Caco-2 (cell line): ENCODE measurements around the gene IFNA1. TPM values are rescaled to one million over a fixed set of nuclear protein-coding genes. Genes with fewer than 3 reads are reported as not detected.

Experiments
- BruUV-seq: library from RNA; stranded (reverse); fragments of 400-500 nt; replicated peaks from 2 replicates; lab custom pipeline; 2021; lab: Mats Ljungman, UMichigan
- CTCF ChIA-PET: fragments of 300-600 bp; sonication (Branson Sonifier 250); formaldehyde crosslinking; loops from one replicate; lab custom pipeline; 2022; ENCODE audit warnings: antibody characterized with exemption; lab: Charles Lee
- POLR2A ChIA-PET: fragments of 300-600 bp; sonication (Branson Sonifier 250); formaldehyde crosslinking; loops from one replicate; lab custom pipeline; 2022; ENCODE audit warnings: antibody characterized with exemption; lab: Charles Lee
- DNase-seq, 2 experiments: peaks; one replicate each; pipeline versions ENCODE4 v3.0.0 to v3.0.0-alpha.2; 2020 to 2022
- H3K27me3 ChIP-seq: replicated peaks from 2 replicates; pipeline ENCODE4 v1.6.0; 2011; ENCODE audit warnings: low read length; ENCODE audit not compliant: control insufficient read depth, insufficient read depth
- H3K36me3 ChIP-seq: 2 replicates; pipeline ENCODE4 v1.5.1; 2011; ENCODE audit warnings: low read length; ENCODE audit not compliant: control insufficient read depth, insufficient read depth
- H3K4me1 ChIP-seq: fragments of 250-450 bp; sonication (Bioruptor Pico); 2 replicates; pipeline ENCODE4 v1.5.1; 2020; ENCODE audit warnings: mild to moderate bottlenecking
- H3K4me3 ChIP-seq: 2 replicates; pipeline ENCODE4 v1.5.1; 2011; ENCODE audit warnings: low read depth, mild to moderate bottlenecking, control low read depth, low read length
- H3K9me3 ChIP-seq: fragments of 250-450 bp; sonication (Bioruptor Pico); 2 replicates; pipeline ENCODE4 v1.5.1; 2020; ENCODE audit warnings: mild to moderate bottlenecking, moderate library complexity
- H3K27ac Mint-ChIP-seq: one replicate; pipeline ENCODE4 v1.8.0; 2022; ENCODE audit warnings: mixed read lengths; ENCODE audit not compliant: unreplicated experiment
- H3K27me3 Mint-ChIP-seq: one replicate; pipeline ENCODE4 v1.8.0; 2022; ENCODE audit warnings: mixed read lengths; ENCODE audit not compliant: insufficient read depth, unreplicated experiment
- H3K36me3 Mint-ChIP-seq: one replicate; pipeline ENCODE4 v1.8.0; 2022; ENCODE audit warnings: mild to moderate bottlenecking, mixed read lengths; ENCODE audit not compliant: insufficient read depth, unreplicated experiment
- H3K4me1 Mint-ChIP-seq: one replicate; pipeline ENCODE4 v1.8.0; 2022; ENCODE audit warnings: low read depth, mixed read lengths; ENCODE audit not compliant: unreplicated experiment
- H3K4me3 Mint-ChIP-seq: one replicate; pipeline ENCODE4 v1.8.0; 2022; ENCODE audit warnings: mild to moderate bottlenecking, moderate library complexity, mixed read lengths; ENCODE audit not compliant: unreplicated experiment
- H3K9me3 Mint-ChIP-seq: one replicate; pipeline ENCODE4 v1.8.0; 2022; ENCODE audit warnings: mixed read lengths; ENCODE audit not compliant: unreplicated experiment
- intact Hi-C: fragments of 100-400 bp; cut with micrococcal nuclease; formaldehyde crosslinking; loops from one replicate; pipeline ENCODE4 v1.10.0; 2022; ENCODE audit not compliant: unreplicated experiment
- total RNA-seq: library from RNA; stranded (reverse); gene quantifications from 2 replicates; pipeline ENCODE4 v1.2.3, GENCODE V29; 2022
- TF ChIP-seq, protein P1 (sequence below), 2 experiments: fragments of 200-600 bp in 1 of 2; IDR thresholded peaks; 1 replicate in 1 of 2; 2 replicates in 1 of 2; pipeline versions ENCODE4 v1.5.1 to v1.8.0; 2011 to 2022; ENCODE audit warnings: antibody characterized with exemption in 1 of 2, control low read depth in 1 of 2, inconsistent platforms in 1 of 2, low read depth in 1 of 2, low read length in 1 of 2, mild to moderate bottlenecking in 1 of 2, moderate library complexity in 1 of 2; ENCODE audit not compliant: insufficient read depth in 1 of 2, severe bottlenecking in 1 of 2, unreplicated experiment in 1 of 2

The IFNA1 gene
- total RNA-seq, 1 experiment from 2014 or later = not detected

DNA sequence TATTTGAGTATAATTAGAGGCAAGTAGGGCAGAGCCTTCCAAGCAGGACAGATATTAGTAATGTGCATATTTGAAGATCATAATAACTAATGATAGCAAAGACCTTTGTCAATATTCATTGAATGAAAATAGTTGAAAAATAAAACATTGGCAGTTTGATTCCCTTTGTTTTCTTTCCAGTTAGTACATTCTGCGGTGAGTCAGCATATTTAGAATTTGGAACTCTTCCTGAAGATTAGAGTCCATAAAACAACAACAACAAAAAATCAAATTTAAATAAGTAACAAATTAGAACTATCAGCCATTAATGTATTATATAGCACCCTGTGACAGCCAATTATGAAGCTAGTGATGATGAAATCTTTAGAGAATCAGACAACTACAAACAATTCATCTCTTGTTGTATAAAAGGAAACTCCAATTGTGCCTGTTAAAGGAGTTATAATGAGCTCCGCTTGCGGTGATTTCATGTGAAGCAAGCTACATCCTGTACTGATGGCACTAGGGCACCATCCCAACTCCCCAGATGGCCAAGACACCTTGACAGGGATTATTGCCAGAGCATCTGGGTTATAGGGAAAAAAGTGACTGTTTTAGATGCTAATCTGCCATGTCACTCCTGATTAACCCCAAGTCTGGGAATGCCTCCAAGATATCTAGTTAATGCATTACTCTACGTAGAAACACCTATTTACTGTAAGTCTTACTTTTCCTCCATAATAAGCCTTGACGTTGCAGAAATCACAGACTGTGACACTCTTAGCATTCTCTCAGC, 24.6 kb upstream of the IFNA1 start:
- POLR2A ChIA-PET = no interaction called here

DNA sequence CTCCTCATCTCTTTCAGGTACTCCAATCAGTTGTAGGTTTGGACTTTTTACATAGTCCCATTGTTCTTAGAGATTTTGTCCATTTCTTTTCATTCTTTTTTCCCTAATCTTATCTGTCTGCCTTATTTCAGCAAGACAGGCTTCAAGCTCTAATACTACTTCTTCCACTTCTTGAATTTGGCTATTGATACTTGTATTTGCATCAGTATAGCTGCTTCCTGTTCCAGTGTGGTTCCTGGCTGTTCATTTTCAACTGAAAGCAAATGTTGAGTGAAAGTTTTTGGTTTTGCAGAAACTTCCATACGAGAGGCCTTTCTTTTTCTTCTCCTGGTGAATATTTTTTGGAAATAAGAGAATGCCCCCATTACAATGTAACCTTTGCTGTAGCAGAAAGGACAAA, 12.0 kb upstream of the IFNA1 start:
- CTCF ChIA-PET = no interaction called here

More for the DNA sequence above, 24.6 kb upstream of the IFNA1 start:
- Mint-ChIP-seq H3K27ac (no peak overlapping the region), H3K4me1 (no peaks in the 10 kb centered on the region), H3K9me3 (no peaks in the 10 kb centered on the region), H3K36me3 (no peaks in the 10 kb centered on the region), H3K27me3 (peaks cover 3% of the 10 kb centered on the region), H3K4me3 (no peak overlapping the region)
- Histone ChIP-seq H3K36me3 (no peaks in the 10 kb centered on the region), H3K4me1 (no peaks in the 10 kb centered on the region), H3K9me3 (no peaks in the 10 kb centered on the region), H3K27me3 (no peaks in the 10 kb centered on the region), H3K4me3 (no peak overlapping the region)
- CTCF ChIA-PET = no interaction called here
- TF ChIP-seq, protein P1, sequence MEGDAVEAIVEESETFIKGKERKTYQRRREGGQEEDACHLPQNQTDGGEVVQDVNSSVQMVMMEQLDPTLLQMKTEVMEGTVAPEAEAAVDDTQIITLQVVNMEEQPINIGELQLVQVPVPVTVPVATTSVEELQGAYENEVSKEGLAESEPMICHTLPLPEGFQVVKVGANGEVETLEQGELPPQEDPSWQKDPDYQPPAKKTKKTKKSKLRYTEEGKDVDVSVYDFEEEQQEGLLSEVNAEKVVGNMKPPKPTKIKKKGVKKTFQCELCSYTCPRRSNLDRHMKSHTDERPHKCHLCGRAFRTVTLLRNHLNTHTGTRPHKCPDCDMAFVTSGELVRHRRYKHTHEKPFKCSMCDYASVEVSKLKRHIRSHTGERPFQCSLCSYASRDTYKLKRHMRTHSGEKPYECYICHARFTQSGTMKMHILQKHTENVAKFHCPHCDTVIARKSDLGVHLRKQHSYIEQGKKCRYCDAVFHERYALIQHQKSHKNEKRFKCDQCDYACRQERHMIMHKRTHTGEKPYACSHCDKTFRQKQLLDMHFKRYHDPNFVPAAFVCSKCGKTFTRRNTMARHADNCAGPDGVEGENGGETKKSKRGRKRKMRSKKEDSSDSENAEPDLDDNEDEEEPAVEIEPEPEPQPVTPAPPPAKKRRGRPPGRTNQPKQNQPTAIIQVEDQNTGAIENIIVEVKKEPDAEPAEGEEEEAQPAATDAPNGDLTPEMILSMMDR (IDR thresholded peaks at IDR 0.05; ENCODE audit: insufficient read depth in 1 of 2, low read depth in 1 of 2, low read length in 1 of 2, severe bottlenecking in 1 of 2, unreplicated experiment in 1 of 2) = no peak
- no peak for DNase-seq
- intact Hi-C loops = no loop called here
- BruUV-seq = no TSS peak

DNA sequence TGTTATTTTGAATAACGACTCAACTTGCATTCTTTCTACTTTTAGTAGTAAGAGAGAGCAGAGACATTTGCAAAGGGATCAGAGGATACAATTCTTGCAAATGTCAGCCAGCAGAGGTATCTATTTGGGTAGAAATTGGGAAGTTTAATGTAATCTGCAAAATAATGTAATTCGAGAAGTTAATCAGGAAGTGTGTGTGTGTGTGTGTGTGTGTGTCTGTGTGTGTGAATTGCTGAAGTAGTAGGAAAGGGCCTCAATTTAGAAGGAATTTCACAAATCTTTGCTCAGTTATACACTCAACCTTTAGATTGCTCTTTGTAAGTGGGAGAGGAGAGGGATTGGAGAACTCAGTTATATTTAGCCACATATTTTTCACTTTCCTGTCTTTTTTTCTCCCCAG, 11.0 kb upstream of the IFNA1 start:
- intact Hi-C loops = no loop called here
- H3K27me3 Mint-ChIP-seq = peaks cover 9% of the 10 kb centered on the region
- TF ChIP-seq, protein P1 (IDR thresholded peaks at IDR 0.05; ENCODE audit: insufficient read depth in 1 of 2, low read depth in 1 of 2, low read length in 1 of 2, severe bottlenecking in 1 of 2, unreplicated experiment in 1 of 2) = no peak
- Histone ChIP-seq H3K9me3 (no peaks in the 10 kb centered on the region), H3K4me3 (no peak overlapping the region), H3K36me3 (no peaks in the 10 kb centered on the region), H3K4me1 (no peaks in the 10 kb centered on the region), H3K27me3 (no peaks in the 10 kb centered on the region)
- no peaks in the 10 kb centered on the region for H3K36me3 Mint-ChIP-seq
- ChIA-PET CTCF (no interaction called here), POLR2A (no interaction called here)
- no peak overlapping the region for H3K27ac Mint-ChIP-seq
- no peaks in the 10 kb centered on the region for H3K9me3 Mint-ChIP-seq
- H3K4me3 Mint-ChIP-seq = no peak overlapping the region
- BruUV-seq = no TSS peak
- no peaks in the 10 kb centered on the region for H3K4me1 Mint-ChIP-seq
- DNase-seq = no peak

More for the DNA sequence above, 12.0 kb upstream of the IFNA1 start:
- H3K36me3 Mint-ChIP-seq = no peaks in the 10 kb centered on the region
- Histone ChIP-seq H3K4me1 (no peaks in the 10 kb centered on the region), H3K36me3 (no peaks in the 10 kb centered on the region), H3K4me3 (no peak overlapping the region), H3K27me3 (no peaks in the 10 kb centered on the region), H3K9me3 (no peaks in the 10 kb centered on the region)
- POLR2A ChIA-PET = no interaction called here
- intact Hi-C loops = no loop called here
- TF ChIP-seq, protein P1 (IDR thresholded peaks at IDR 0.05; ENCODE audit: insufficient read depth in 1 of 2, low read depth in 1 of 2, low read length in 1 of 2, severe bottlenecking in 1 of 2, unreplicated experiment in 1 of 2) = no peak
- no peaks in the 10 kb centered on the region for H3K9me3 Mint-ChIP-seq
- DNase-seq = no peak
- no peaks in the 10 kb centered on the region for H3K4me1 Mint-ChIP-seq
- H3K27ac Mint-ChIP-seq = no peak overlapping the region
- H3K4me3 Mint-ChIP-seq = no peak overlapping the region
- peaks cover 9% of the 10 kb centered on the region for H3K27me3 Mint-ChIP-seq
- no TSS peak for BruUV-seq
